B cell (primary cell): Measurements from ENCODE around the gene SGF29. TPM values are rescaled to one million over a fixed set of nuclear protein-coding genes. Genes with fewer than 3 reads are reported as not detected.
"Not testable (repeated sequence)": the region's sequence is repeated elsewhere in the genome, so short reads cannot be mapped to it uniquely, and the experiment has no call there.

ENCODE experiments used
- ATAC-seq: fragments of 200-7000 bp; cut with Tn5 transposase; one replicate; pipeline ENCODE4 v1.10.0; 2021; ENCODE audit warnings: low read depth, mild to moderate bottlenecking, moderate number of reproducible peaks, moderate library complexity
- CTCF ChIA-PET: fragments of 350-600 bp; sonication (Branson Sonifier 250); formaldehyde crosslinking; loops from one replicate; lab custom pipeline; 2021; ENCODE audit warnings: antibody characterized with exemption, inconsistent platforms; lab: Charles Lee
- POLR2A ChIA-PET: fragments of 350-600 bp; sonication (Branson Sonifier 250); formaldehyde crosslinking; loops from one replicate; lab custom pipeline; 2021; ENCODE audit warnings: antibody characterized with exemption; lab: Charles Lee
- DNase-seq: peaks from one replicate; pipeline ENCODE4 v3.0.0; 2013
- H2AFZ ChIP-seq: 2 replicates; pipeline ENCODE4 v1.6.1; 2012; ENCODE audit warnings: mild to moderate bottlenecking, low read depth, low read length; ENCODE audit not compliant: insufficient read depth, poor library complexity, severe bottlenecking
- H3K27ac ChIP-seq, 2 donors: 1 replicate in 1 of 2; 2 replicates in 1 of 2; pipeline ENCODE4 v1.5.1; 2012 to 2013; ENCODE audit warnings: low read length in 2 of 2, mild to moderate bottlenecking in 2 of 2, moderate library complexity in 1 of 2
- H3K27me3 ChIP-seq, 4 experiments: fragments of 200-600 bp in 1 of 4; sonication (generic) in 1 of 4; replicated peaks in 1 of 4; 1 replicate in 2 of 4; 2 replicates in 2 of 4; pipeline versions ENCODE4 v1.6.1 to v1.7.0; 2013 to 2016; ENCODE audit warnings: low read length in 3 of 4, mild to moderate bottlenecking in 2 of 4, mixed read lengths in 1 of 4, moderate library complexity in 1 of 4; ENCODE audit not compliant: insufficient read depth in 4 of 4, control insufficient read depth in 3 of 4; ENCODE audit errors: control extremely low read depth in 1 of 4
- H3K36me3 ChIP-seq, 2 experiments: replicated peaks in 1 of 2; 1 replicate in 1 of 2; 2 replicates in 1 of 2; pipeline versions ENCODE4 v1.6.1 to v1.7.1; 2013; ENCODE audit warnings: low read length in 1 of 2; ENCODE audit not compliant: insufficient read depth in 2 of 2, control insufficient read depth in 1 of 2; ENCODE audit errors: control extremely low read depth in 1 of 2, extremely low read depth in 1 of 2
- H3K4me1 ChIP-seq, 2 donors: fragments of 200-600 bp in 1 of 2; sonication (generic) in 1 of 2; 1 replicate in 1 of 2; 2 replicates in 1 of 2; pipeline versions ENCODE4 v1.5.1 to v1.6.1; 2013 to 2017; ENCODE audit warnings: low read length in 2 of 2; ENCODE audit not compliant: control insufficient read depth in 2 of 2, insufficient read depth in 2 of 2
- H3K4me2 ChIP-seq: replicated peaks from 2 replicates; pipeline ENCODE3; 2012; ENCODE audit warnings: mild to moderate bottlenecking, low read depth, low read length; ENCODE audit not compliant: poor library complexity, severe bottlenecking
- H3K4me3 ChIP-seq, 5 experiments: fragments of 200-600 bp in 1 of 5; sonication (generic) in 1 of 5; 1 replicate in 3 of 5; 2 replicates in 2 of 5; pipeline versions ENCODE4 v1.5.1 to v1.7.0; 2011 to 2016; ENCODE audit warnings: low read length in 4 of 5, mild to moderate bottlenecking in 4 of 5, low read depth in 2 of 5, control low read depth in 1 of 5, moderate library complexity in 1 of 5; ENCODE audit not compliant: insufficient read depth in 1 of 5; ENCODE audit errors: control extremely low read depth in 1 of 5, extremely low read depth in 1 of 5
- H3K79me2 ChIP-seq: fragments of 200-600 bp; sonication (generic); one replicate; pipeline ENCODE4 v1.6.0; 2016; ENCODE audit warnings: low read length; ENCODE audit not compliant: control insufficient read depth, insufficient read depth
- H3K9ac ChIP-seq: fragments of 200-600 bp; sonication (generic); 2 replicates; pipeline ENCODE4 v1.6.1; 2017; ENCODE audit warnings: mild to moderate bottlenecking, low read length, moderate library complexity
- H3K9me3 ChIP-seq, 3 donors: one replicate each; pipeline versions ENCODE4 v1.6.1 to v1.7.1; 2013; ENCODE audit warnings: low read length in 2 of 3; ENCODE audit not compliant: control insufficient read depth in 2 of 3, insufficient read depth in 1 of 3; ENCODE audit errors: control extremely low read depth in 1 of 3
- H4K20me1 ChIP-seq: 2 replicates; pipeline ENCODE4 v1.6.0; 2012; ENCODE audit warnings: mild to moderate bottlenecking, low read length; ENCODE audit not compliant: insufficient read depth, control insufficient read depth, poor library complexity, severe bottlenecking
- H3K27ac Mint-ChIP-seq: one replicate; pipeline ENCODE4 v1.8.0; 2021; ENCODE audit warnings: mixed read lengths
- H3K27me3 Mint-ChIP-seq: one replicate; pipeline ENCODE4 v1.8.0; 2021; ENCODE audit warnings: mixed read lengths
- H3K4me1 Mint-ChIP-seq: one replicate; pipeline ENCODE4 v1.8.0; 2021; ENCODE audit warnings: mixed read lengths
- H3K4me3 Mint-ChIP-seq: one replicate; pipeline ENCODE4 v1.8.0; 2021; ENCODE audit warnings: mixed read lengths
- H3K9me3 Mint-ChIP-seq: one replicate; pipeline ENCODE4 v1.8.0; 2022; ENCODE audit warnings: mixed read lengths; ENCODE audit not compliant: insufficient read depth
- EZH2 ChIP-seq: IDR thresholded peaks from 2 replicates; pipeline ENCODE4 v1.6.1; 2012; ENCODE audit warnings: borderline replicate concordance, low read depth, mild to moderate bottlenecking, moderate library complexity, low read length; ENCODE audit not compliant: insufficient read depth, poor library complexity, severe bottlenecking
- WGBS: methylation state at CpG from one replicate; pipeline ENCODE4 v1.1.5; 2013; ENCODE audit warnings: missing lambda C conversion rate; ENCODE audit not compliant: insufficient coverage; 5-methylcytosine and 5-hydroxymethylcytosine counted together
- intact Hi-C: fragments of 100-400 bp; cut with micrococcal nuclease; formaldehyde crosslinking; loops from one replicate; pipeline ENCODE4 v1.10.0; 2022
- polyA plus RNA-seq: library from polyadenylated mRNA; depleted of rRNA; stranded (reverse); fragments of >200 nt; gene quantifications from 2 replicates; pipeline ENCODE4 v1.2.3, GENCODE V29; 2012
- total RNA-seq, 2 donors: library from RNA; stranded (reverse); fragments of 120-200 nt in 1 of 2; gene quantifications; 1 replicate in 1 of 2; 2 replicates in 1 of 2; pipeline versions ENCODE4 v1.2.3 to v1.2.4, GENCODE V29; 2013 to 2022
- TF ChIP-seq, protein P1 (sequence below): fragments of 200-600 bp; IDR thresholded peaks from one replicate; pipeline ENCODE4 v1.8.0; 2022; ENCODE audit warnings: antibody characterized with exemption, mild to moderate bottlenecking

The SGF29 gene
- total and polyA plus RNA-seq, 2 donors (not counting 1 experiment from before 2014, with no cell fraction given), result 24.0 to 52.9 TPM

- H3K9me3 Mint-ChIP-seq, result no peaks in the 10 kb centered on the region
- no peak overlapping the region for H3K27ac Mint-ChIP-seq
- no peak overlapping the region for H3K4me3 Mint-ChIP-seq
These were observed 44.1 kb downstream of the SGF29 start for GRCh38 chr16:28597692-28598261.

GRCh38 chr16:28599377-28600285, 45.9 kb downstream of the SGF29 start:
- H3K4me2 ChIP-seq, H3K9ac ChIP-seq, H4K20me1 ChIP-seq, CTCF ChIA-PET, H3K79me2 ChIP-seq, H3K27ac ChIP-seq, H3K9me3 Mint-ChIP-seq, POLR2A ChIA-PET, H3K36me3 ChIP-seq, H3K27me3 Mint-ChIP-seq, H3K9me3 ChIP-seq, H3K27me3 ChIP-seq, H3K4me3 Mint-ChIP-seq, H3K27ac Mint-ChIP-seq, H3K4me1 ChIP-seq, intact Hi-C loops, H3K4me1 Mint-ChIP-seq, H2AFZ ChIP-seq, H3K4me3 ChIP-seq, DNase-seq: not testable (repeated sequence)
- peak; percentile 75 for ATAC-seq
- no CpG with 5 or more reads among the region's 17 CpGs for WGBS

More at GRCh38 chr16:28597692-28598261, 44.1 kb downstream of the SGF29 start:
- Histone ChIP-seq H3K9me3 (no peaks in the 10 kb centered on the region), H3K27me3 (no peaks in the 10 kb centered on the region), H3K4me2 (no peak overlapping the region), H3K36me3 (no peaks in the 10 kb centered on the region), H3K4me3 (no peak overlapping the region), H3K4me1 (no peaks in the 10 kb centered on the region), H3K27ac (no peak overlapping the region), H4K20me1 (no peaks in the 10 kb centered on the region), H3K79me2 (no peaks in the 10 kb centered on the region), H3K9ac (no peak overlapping the region), H2AFZ (no peak overlapping the region)
- intact Hi-C loops, result no loop called here
- H3K27me3 Mint-ChIP-seq, result no peaks in the 10 kb centered on the region
- no peak for ATAC-seq
- CTCF ChIA-PET, result no interaction called here
- POLR2A ChIA-PET, result no interaction called here
- no peak for DNase-seq
- 79% methylated on average over 7 of the region's 9 CpGs for WGBS
- peaks cover 5% of the 10 kb centered on the region for H3K4me1 Mint-ChIP-seq
- TF ChIP-seq, protein P1, sequence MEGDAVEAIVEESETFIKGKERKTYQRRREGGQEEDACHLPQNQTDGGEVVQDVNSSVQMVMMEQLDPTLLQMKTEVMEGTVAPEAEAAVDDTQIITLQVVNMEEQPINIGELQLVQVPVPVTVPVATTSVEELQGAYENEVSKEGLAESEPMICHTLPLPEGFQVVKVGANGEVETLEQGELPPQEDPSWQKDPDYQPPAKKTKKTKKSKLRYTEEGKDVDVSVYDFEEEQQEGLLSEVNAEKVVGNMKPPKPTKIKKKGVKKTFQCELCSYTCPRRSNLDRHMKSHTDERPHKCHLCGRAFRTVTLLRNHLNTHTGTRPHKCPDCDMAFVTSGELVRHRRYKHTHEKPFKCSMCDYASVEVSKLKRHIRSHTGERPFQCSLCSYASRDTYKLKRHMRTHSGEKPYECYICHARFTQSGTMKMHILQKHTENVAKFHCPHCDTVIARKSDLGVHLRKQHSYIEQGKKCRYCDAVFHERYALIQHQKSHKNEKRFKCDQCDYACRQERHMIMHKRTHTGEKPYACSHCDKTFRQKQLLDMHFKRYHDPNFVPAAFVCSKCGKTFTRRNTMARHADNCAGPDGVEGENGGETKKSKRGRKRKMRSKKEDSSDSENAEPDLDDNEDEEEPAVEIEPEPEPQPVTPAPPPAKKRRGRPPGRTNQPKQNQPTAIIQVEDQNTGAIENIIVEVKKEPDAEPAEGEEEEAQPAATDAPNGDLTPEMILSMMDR, result no peak
- no peak for TF ChIP-seq EZH2

- H3K4me2 ChIP-seq, H3K9me3 ChIP-seq, intact Hi-C loops, H4K20me1 ChIP-seq, H2AFZ ChIP-seq, H3K27ac Mint-ChIP-seq, H3K9me3 Mint-ChIP-seq, CTCF ChIA-PET, H3K36me3 ChIP-seq, H3K27me3 Mint-ChIP-seq, H3K79me2 ChIP-seq, H3K4me3 ChIP-seq, POLR2A ChIA-PET, H3K4me1 Mint-ChIP-seq, DNase-seq, ATAC-seq, H3K27ac ChIP-seq, H3K27me3 ChIP-seq, H3K4me3 Mint-ChIP-seq, H3K9ac ChIP-seq, H3K4me1 ChIP-seq: not testable (repeated sequence)
- WGBS, result 58% methylated on average over 6 of the region's 20 CpGs
These were observed 47.2 kb downstream of the SGF29 start for GRCh38 chr16:28600965-28601364.
